ENCODE results near the gene DUSP6.

Gene DUSP6

GRCh38 chr12:89333564-89334252, 18.6 kb downstream of the DUSP6 start:
- in situ Hi-C loops (cut with MboI; ENCODE audit: low sequenced_read_pairs) = no loop called here

GRCh38 chr12:89328151-89329030, 23.9 kb downstream of the DUSP6 start:
- in situ Hi-C loops (cut with MboI; ENCODE audit: low sequenced_read_pairs) = no loop called here

- in situ Hi-C loops (cut with MboI; ENCODE audit: low sequenced_read_pairs) = no loop called here
Measured at GRCh38 chr12:89327486-89328094, 24.7 kb downstream of the DUSP6 start.

- in situ Hi-C loops (cut with MboI; ENCODE audit: low sequenced_read_pairs) = no loop called here
Measured at GRCh38 chr12:89326239-89327040, 25.9 kb downstream of the DUSP6 start.

- in situ Hi-C loops (cut with MboI; ENCODE audit: low sequenced_read_pairs) = no loop called here
Measured at GRCh38 chr12:89325495-89325894, 26.8 kb downstream of the DUSP6 start.

- in situ Hi-C loops (cut with MboI; ENCODE audit: low sequenced_read_pairs) = no loop called here
Measured at GRCh38 chr12:89324437-89324836, 27.9 kb downstream of the DUSP6 start.

- in situ Hi-C loops (cut with MboI; ENCODE audit: low sequenced_read_pairs) = no loop called here
Measured at GRCh38 chr12:89323568-89324218, 28.6 kb downstream of the DUSP6 start.

- in situ Hi-C loops (cut with MboI; ENCODE audit: low sequenced_read_pairs) = no loop called here
Measured at GRCh38 chr12:89320735-89321134, 31.6 kb downstream of the DUSP6 start.

- in situ Hi-C loops (cut with MboI; ENCODE audit: low sequenced_read_pairs) = no loop called here
Measured at GRCh38 chr12:89319606-89320005, 32.7 kb downstream of the DUSP6 start.

- in situ Hi-C loops (cut with MboI; ENCODE audit: low sequenced_read_pairs) = no loop called here
Measured at GRCh38 chr12:89319122-89319521, 33.2 kb downstream of the DUSP6 start.

GRCh38 chr12:89316705-89317139, 35.6 kb downstream of the DUSP6 start:
- in situ Hi-C loops (cut with MboI; ENCODE audit: low sequenced_read_pairs) = no loop called here

GRCh38 chr12:89314060-89314761, 38.1 kb downstream of the DUSP6 start:
- in situ Hi-C loops (cut with MboI; ENCODE audit: low sequenced_read_pairs) = no loop called here

GRCh38 chr12:89311703-89312293, 40.5 kb downstream of the DUSP6 start:
- in situ Hi-C loops (cut with MboI; ENCODE audit: low sequenced_read_pairs) = no loop called here

- in situ Hi-C loops (cut with MboI; ENCODE audit: low sequenced_read_pairs) = no loop called here
Measured at GRCh38 chr12:89309815-89310214, 42.5 kb downstream of the DUSP6 start.

- in situ Hi-C loops (cut with MboI; ENCODE audit: low sequenced_read_pairs) = no loop called here
Measured at GRCh38 chr12:89309440-89309802, 42.9 kb downstream of the DUSP6 start.

- in situ Hi-C loops (cut with MboI; ENCODE audit: low sequenced_read_pairs) = no loop called here
Measured at GRCh38 chr12:89307474-89308253, 44.6 kb downstream of the DUSP6 start.

- in situ Hi-C loops (cut with MboI; ENCODE audit: low sequenced_read_pairs) = no loop called here
Measured at GRCh38 chr12:89306827-89307473, 45.4 kb downstream of the DUSP6 start.

GRCh38 chr12:89305373-89305772, 46.9 kb downstream of the DUSP6 start:
- in situ Hi-C loops (cut with MboI; ENCODE audit: low sequenced_read_pairs) = no loop called here
